Lung (tissue), 12 donors: ENCODE data around the gene NFATC2. TPM values are rescaled to one million over a fixed set of nuclear protein-coding genes. Genes with fewer than 3 reads are reported as not detected.

Experiments
- ATAC-seq: fragments of 200-7000 bp; cut with Tn5 transposase; one replicate; pipeline ENCODE4 v1.9.1; 2020; ENCODE audit warnings: moderate number of reproducible peaks; ENCODE audit not compliant: insufficient read depth, low FRiP score
- DNase-seq, 3 donors: peaks; one replicate each; pipeline ENCODE4 v3.0.0-alpha.2; 2013 to 2017
- H3K27ac ChIP-seq, 2 donors: one replicate each; pipeline ENCODE4 v1.5.1; 2013; ENCODE audit warnings: mild to moderate bottlenecking in 2 of 2, moderate library complexity in 2 of 2, control low read depth in 1 of 2, inconsistent platforms in 1 of 2, low read depth in 1 of 2, low read length in 1 of 2
- H3K27me3 ChIP-seq, 3 donors: one replicate each; pipeline ENCODE4 v1.5.1; 2013; ENCODE audit warnings: low read length in 2 of 3; ENCODE audit not compliant: control insufficient read depth in 3 of 3, insufficient read depth in 3 of 3
- H3K36me3 ChIP-seq, 4 donors: one replicate each; pipeline ENCODE4 v1.5.1; 2013; ENCODE audit warnings: low read length in 4 of 4, mild to moderate bottlenecking in 1 of 4, moderate library complexity in 1 of 4; ENCODE audit not compliant: control insufficient read depth in 4 of 4, insufficient read depth in 4 of 4
- H3K4me1 ChIP-seq, 5 donors: one replicate each; pipeline ENCODE4 v1.5.1; 2013; ENCODE audit warnings: low read length in 5 of 5, mild to moderate bottlenecking in 2 of 5, moderate library complexity in 1 of 5; ENCODE audit not compliant: control insufficient read depth in 5 of 5, insufficient read depth in 5 of 5
- H3K4me3 ChIP-seq: one replicate; pipeline ENCODE4 v1.5.1; 2013; ENCODE audit warnings: mild to moderate bottlenecking, control low read depth, moderate library complexity
- H3K9ac ChIP-seq, 2 donors: one replicate each; pipeline ENCODE4 v1.5.1; 2013; ENCODE audit warnings: low read length in 2 of 2, control low read depth in 1 of 2; ENCODE audit not compliant: insufficient read depth in 1 of 2
- H3K9me3 ChIP-seq, 4 donors: one replicate each; pipeline ENCODE4 v1.5.1; 2013; ENCODE audit warnings: low read length in 3 of 4, mild to moderate bottlenecking in 1 of 4, moderate library complexity in 1 of 4; ENCODE audit not compliant: control insufficient read depth in 4 of 4, insufficient read depth in 3 of 4
- CTCF ChIP-seq: IDR thresholded peaks from 2 replicates; pipeline ENCODE4 v1.5.1; 2012; ENCODE audit warnings: mild to moderate bottlenecking; ENCODE audit errors: control extremely low read depth, extremely low read depth
- WGBS, 2 donors: extraction: QIAGEN DNeasy Blood & Tissue Kit; methylation state at CpG; one replicate each; pipeline ENCODE4 v1.1.7; 2013; 5-methylcytosine and 5-hydroxymethylcytosine counted together
- polyA plus RNA-seq, 2 donors: library from polyadenylated mRNA; stranded (reverse); fragments of 200-250 nt; gene quantifications; one replicate each; pipeline ENCODE4 v1.2.1, GENCODE V29; 2013
- total RNA-seq, 2 donors: library from RNA; depleted of rRNA in 1 of 2; stranded (reverse); fragments of >200 nt in 1 of 2; gene quantifications; one replicate each; pipeline ENCODE4 v1.2.1, GENCODE V29; 2014 to 2021
- donor health status: control.
- donor health status: control.
- donor health status: Bipolar disorder and iron deficiency.
- donor health status: healthy.
- donor health status: DM: yes; HTN: yes; CAD: no.

NFATC2 gene
- total and polyA plus RNA-seq, 4 donors, result 1.3 to 8.7 (median 4.7) TPM

- Histone ChIP-seq H3K27me3 (no peaks in the 10 kb centered on the region), H3K4me3 (no peak overlapping the region), H3K9ac (no peak overlapping the region), H3K9me3 (no peaks in the 10 kb centered on the region), H3K27ac (no peak overlapping the region), H3K36me3 (peaks cover 0 to 7% (median 3%) of the 10 kb centered on the region in 4 donors), H3K4me1 (no peaks in the 10 kb centered on the region)
- ATAC-seq, result no peak
- TF ChIP-seq CTCF, result no peak
- peak in 1 of 3 donors; percentile 3 for DNase-seq
- WGBS, 2 donors, result 93 to 96% methylated on average over 2 of the region's 2 CpGs
These were observed 24.7 kb downstream of the NFATC2 start for GRCh38 chr20:51517839-51518238.

DNA sequence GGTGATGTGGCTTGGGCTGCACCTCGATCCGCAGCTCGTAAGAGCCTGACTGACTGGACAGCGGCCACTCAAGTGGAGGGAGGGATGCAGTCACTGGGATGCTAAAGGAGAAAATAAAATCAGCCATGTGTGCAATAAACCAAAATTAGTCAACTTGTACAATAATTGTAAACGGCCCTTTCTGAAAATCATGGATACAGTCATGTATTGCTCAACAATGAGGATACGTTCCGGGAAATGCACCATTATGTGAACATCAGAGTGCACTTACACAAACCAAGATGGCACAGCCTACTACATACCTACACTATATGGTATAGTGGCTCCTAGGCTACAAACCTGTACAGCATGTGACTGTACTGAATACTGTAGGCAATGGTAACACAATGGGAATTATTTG is 25.7 kb downstream of the NFATC2 start:
- no peak overlapping the region for H3K4me3 ChIP-seq
- H3K36me3 ChIP-seq, result peaks cover 0 to 7% (median 3%) of the 10 kb centered on the region in 4 donors
- ATAC-seq (no peak), DNase-seq (peak in 1 of 3 donors; percentile 0)
- WGBS, 2 donors, result 96 to 97% methylated on average over 7 of the region's 7 CpGs
- peaks cover 0 to 6% (median 0%) of the 10 kb centered on the region in 5 donors for H3K4me1 ChIP-seq
- no peak for TF ChIP-seq CTCF
- H3K27me3 ChIP-seq, result no peaks in the 10 kb centered on the region
- H3K9me3 ChIP-seq, result no peaks in the 10 kb centered on the region
- H3K27ac ChIP-seq, result no peak overlapping the region
- H3K9ac ChIP-seq, result no peak overlapping the region

- no peaks in the 10 kb centered on the region for H3K27me3 ChIP-seq
- H3K9me3 ChIP-seq, result no peaks in the 10 kb centered on the region
- H3K27ac ChIP-seq, result no peak overlapping the region
- no peak for TF ChIP-seq CTCF
- no peak overlapping the region for H3K9ac ChIP-seq
- H3K4me1 ChIP-seq, result peaks cover 0 to 6% (median 0%) of the 10 kb centered on the region in 5 donors
- ATAC-seq (no peak), DNase-seq (peak in 1 of 3 donors; percentile 2)
- peaks cover 0 to 7% (median 3%) of the 10 kb centered on the region in 4 donors for H3K36me3 ChIP-seq
- no peak overlapping the region for H3K4me3 ChIP-seq
- 92% methylated on average over 7 of the region's 7 CpGs for WGBS, 2 donors
These were observed 27.7 kb downstream of the NFATC2 start for GRCh38 chr20:51514836-51515235.

- Histone ChIP-seq H3K27ac (no peak overlapping the region), H3K9ac (no peak overlapping the region), H3K9me3 (no peaks in the 10 kb centered on the region), H3K36me3 (peaks cover 0 to 7% (median 3%) of the 10 kb centered on the region in 4 donors), H3K27me3 (no peaks in the 10 kb centered on the region), H3K4me3 (no peak overlapping the region), H3K4me1 (peaks cover 0 to 6% (median 0%) of the 10 kb centered on the region in 5 donors)
- ATAC-seq, result no peak
- no peak for TF ChIP-seq CTCF
- 96% methylated on average over 3 of the region's 3 CpGs for WGBS, 2 donors
- no peak for DNase-seq
These were observed 28.3 kb downstream of the NFATC2 start for GRCh38 chr20:51514249-51514648.
